Anterior cingulate cortex (tissue), 58 donors: Measurements from ENCODE around the gene SCAMP2.

Source experiments
- DNase-seq, 58 donors: peaks; one replicate each; lab custom pipeline; 2025; lab: John Stamatoyannopoulos, UW

SCAMP2 gene

GRCh38 chr15:74824976-74825375 is 48.2 kb downstream of the SCAMP2 start:
- DNase-seq, result no peak

- DNase-seq, result no peak
These were observed 49.8 kb downstream of the SCAMP2 start for GRCh38 chr15:74823324-74823723.

- no peak for DNase-seq
These were observed 50.9 kb downstream of the SCAMP2 start for GRCh38 chr15:74822233-74822632.

- DNase-seq, result no peak
These were observed 51.4 kb downstream of the SCAMP2 start for GRCh38 chr15:74821790-74822158.

- DNase-seq, result no peak
These were observed 51.9 kb downstream of the SCAMP2 start for GRCh38 chr15:74821091-74821789.

- no peak for DNase-seq
These were observed 53.1 kb downstream of the SCAMP2 start for GRCh38 chr15:74820056-74820455.

GRCh38 chr15:74817370-74817737 is 55.8 kb downstream of the SCAMP2 start:
- peak in 4 of 58 donors; percentile 13 to 43 (median 36) for DNase-seq

GRCh38 chr15:74816624-74817369 is 56.4 kb downstream of the SCAMP2 start:
- no peak for DNase-seq

- DNase-seq, result peak in 4 of 58 donors; percentile 11 to 25 (median 18)
These were observed 57.2 kb downstream of the SCAMP2 start for GRCh38 chr15:74815961-74816360.

GRCh38 chr15:74815121-74815934 is 57.8 kb downstream of the SCAMP2 start:
- DNase-seq, result peak in 4 of 58 donors; percentile 15 to 24 (median 20)

GRCh38 chr15:74812533-74812932 is 60.6 kb downstream of the SCAMP2 start, which contains the start of gene LMAN1L:
Gene LMAN1L (plus strand): TSS chr15:74812835. CDS start chr15:74812855, 20 bp downstream.
- no peak for DNase-seq

- no peak for DNase-seq
These were observed 63.2 kb downstream of the SCAMP2 start for GRCh38 chr15:74809956-74810355.

- no peak for DNase-seq
These were observed 63.9 kb downstream of the SCAMP2 start for GRCh38 chr15:74809242-74809641.

GRCh38 chr15:74808840-74809229 is 64.3 kb downstream of the SCAMP2 start:
- DNase-seq, result no peak

- no peak for DNase-seq
These were observed 64.9 kb downstream of the SCAMP2 start for GRCh38 chr15:74808078-74808839.

- no peak for DNase-seq
These were observed 65.9 kb downstream of the SCAMP2 start for GRCh38 chr15:74807282-74807681.

- no peak for DNase-seq
These were observed 68.2 kb downstream of the SCAMP2 start for GRCh38 chr15:74804935-74805334.

GRCh38 chr15:74802862-74803447 is 70.2 kb downstream of the SCAMP2 start:
- no peak for DNase-seq

- DNase-seq, result no peak
These were observed 70.9 kb downstream of the SCAMP2 start for GRCh38 chr15:74802290-74802689.
